ENCODE data around the gene HAAO. TPM values are rescaled to one million over a fixed set of nuclear protein-coding genes. Genes with fewer than 3 reads are reported as not detected.

The HAAO gene
- total and polyA plus RNA-seq, 2 of the 13 experiments (the other 11 are each of a cell fraction or from before 2014, with no cell fraction given) = 36.1 to 42.7 TPM

GRCh38 chr2:42777883-42778805 is 14.2 kb downstream of the HAAO start:
- DNase-seq (ENCODE audit: low spot score) (no peak), ATAC-seq (no peak), FAIRE-seq (no peak)
- Histone ChIP-seq H4K20me1 (ENCODE audit: insufficient read depth, low read length) (no peaks in the 10 kb centered on the region), H3K4me1 (ENCODE audit: insufficient read depth, low read length) (peaks cover 6% of the 10 kb centered on the region; the same call in 1 of the 2 replicates), H3K36me3 (replicated peaks in 1 of 2; ENCODE audit: control insufficient read depth in 1 of 2, insufficient read depth in 2 of 2, low read length in 2 of 2) (peaks cover 3 to 22% of the 10 kb centered on the region in 2 experiments), H3K4me2 (ENCODE audit: low read depth, low read length) (no peak overlapping the region), H2AFZ (ENCODE audit: low read length) (no peak overlapping the region), H3K9me3 (ENCODE audit: low read length) (peaks cover 18% of the 10 kb centered on the region), H3K79me2 (ENCODE audit: insufficient read depth, low read length) (no peaks in the 10 kb centered on the region), H3K27me3 (ENCODE audit: control insufficient read depth in 1 of 2, insufficient read depth in 2 of 2, low read length in 2 of 2) (no peaks in the 10 kb centered on the region), H3K27ac (ENCODE audit: extremely low read length, insufficient read depth, low read length) (no peak overlapping the region), H3K9ac (ENCODE audit: insufficient read depth, low read depth, low read length) (no peak overlapping the region), H3K4me3 (replicated peaks in 1 of 3; ENCODE audit: insufficient read depth in 1 of 3, low read depth in 2 of 3, low read length in 3 of 3) (no peak overlapping the region)
- in situ Hi-C loops (cut with HindIII; ENCODE audit: extremely low pct_ligation_motif_present, low pct_unique_long_range_greater_than_20kb) = no loop called here
- POLR2A ChIA-PET = interaction anchor here (1.2 to 2.3 kb wide), 2 partner anchors 9 to 10 kb away, joined by 4 to 10 read pairs; no protein-coding TSS in a partner anchor
- intact Hi-C loops (cut with micrococcal nuclease; ENCODE audit: unreplicated experiment) = no loop called here
- TF ChIP-seq ZNF629 (CRISPR knock-in tag; conservative IDR thresholded peaks at IDR 0.05) (no peak), ZFP36 (IDR thresholded peaks at IDR 0.05; ENCODE audit: borderline replicate concordance, low read depth, low read length, partially characterized antibody) (peak; percentile 63), ZNF724P (CRISPR knock-in tag; IDR thresholded peaks at IDR 0.05; ENCODE audit: borderline replicate concordance) (peak; percentile 65; the same call in 1 of the 2 replicates)
- 99% methylated on average over 3 of the region's 3 CpGs for WGBS (ENCODE audit: low lambda C conversion rate)
- CTCF ChIA-PET (ENCODE audit: low intra/inter-chr PET ratio, low total read pairs) = no interaction called here
- BruUV-seq (replicated peaks) = no TSS peak

DNA sequence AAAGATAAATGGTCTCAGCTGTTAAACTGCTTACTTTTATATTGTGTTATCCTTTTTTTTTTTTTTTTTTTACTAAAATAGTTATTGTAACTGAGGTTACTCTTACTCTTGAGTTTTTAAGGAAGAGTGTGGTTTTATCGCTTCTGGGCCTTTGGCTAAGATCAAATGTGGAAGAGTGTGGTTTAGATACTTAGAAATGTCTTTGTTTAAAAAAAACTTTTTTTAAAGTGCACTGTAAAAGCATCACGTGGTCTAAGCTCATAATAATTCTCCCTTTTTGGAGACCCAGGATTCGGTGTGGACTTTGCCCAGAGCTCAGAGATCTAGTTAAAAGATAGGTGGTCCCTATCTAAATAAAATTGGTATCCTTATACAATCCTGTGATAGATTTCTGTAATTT is 16.6 kb downstream of the HAAO start:
- ATAC-seq = no peak
- TF ChIP-seq ZNF879 (CRISPR knock-in tag; IDR thresholded peaks at IDR 0.05) (no peak), JARID2 (CRISPR knock-in tag; IDR thresholded peaks at IDR 0.05; ENCODE audit: insufficient replicate concordance) (no peak), KLF9 (CRISPR knock-in tag; IDR thresholded peaks at IDR 0.05; ENCODE audit: low read depth) (no peak), PPARG (CRISPR knock-in tag; conservative IDR thresholded peaks at IDR 0.05) (no peak), ZNF230 (CRISPR knock-in tag; IDR thresholded peaks at IDR 0.05) (no peak), ZMYM4 (CRISPR knock-in tag; IDR thresholded peaks at IDR 0.05) (no peak), ZNF331 (CRISPR knock-in tag; IDR thresholded peaks at IDR 0.05) (no peak), EED (CRISPR knock-in tag; IDR thresholded peaks at IDR 0.05) (no peak), EHMT2 (IDR thresholded peaks at IDR 0.05; ENCODE audit: borderline replicate concordance, low read depth, low read length) (no peak), ISL2 (CRISPR knock-in tag; IDR thresholded peaks at IDR 0.05) (no peak), ZNF326 (CRISPR knock-in tag; IDR thresholded peaks at IDR 0.05; ENCODE audit: borderline replicate concordance) (no peak), RAD51 (IDR thresholded peaks at IDR 0.05; ENCODE audit: borderline replicate concordance) (no peak)
- TF ChIP-seq, protein P1, sequence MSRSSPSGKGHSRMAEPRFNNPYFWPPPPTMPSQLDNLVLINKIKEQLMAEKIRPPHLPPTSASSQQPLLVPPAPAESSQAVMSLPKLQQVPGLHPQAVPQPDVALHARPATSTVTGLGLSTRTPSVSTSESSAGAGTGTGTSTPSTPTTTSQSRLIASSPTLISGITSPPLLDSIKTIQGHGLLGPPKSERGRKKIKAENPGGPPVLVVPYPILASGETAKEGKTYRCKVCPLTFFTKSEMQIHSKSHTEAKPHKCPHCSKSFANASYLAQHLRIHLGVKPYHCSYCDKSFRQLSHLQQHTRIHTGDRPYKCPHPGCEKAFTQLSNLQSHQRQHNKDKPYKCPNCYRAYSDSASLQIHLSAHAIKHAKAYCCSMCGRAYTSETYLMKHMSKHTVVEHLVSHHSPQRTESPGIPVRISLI (CRISPR knock-in tag; IDR thresholded peaks at IDR 0.05; ENCODE audit: borderline replicate concordance) = no peak
- TF ChIP-seq, protein P2, sequence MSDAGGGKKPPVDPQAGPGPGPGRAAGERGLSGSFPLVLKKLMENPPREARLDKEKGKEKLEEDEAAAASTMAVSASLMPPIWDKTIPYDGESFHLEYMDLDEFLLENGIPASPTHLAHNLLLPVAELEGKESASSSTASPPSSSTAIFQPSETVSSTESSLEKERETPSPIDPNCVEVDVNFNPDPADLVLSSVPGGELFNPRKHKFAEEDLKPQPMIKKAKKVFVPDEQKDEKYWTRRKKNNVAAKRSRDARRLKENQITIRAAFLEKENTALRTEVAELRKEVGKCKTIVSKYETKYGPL (CRISPR knock-in tag; IDR thresholded peaks at IDR 0.05) = no peak

More for the DNA sequence above, 16.6 kb downstream of the HAAO start:
- Histone ChIP-seq H3K36me3 (replicated peaks in 1 of 2; ENCODE audit: control insufficient read depth in 1 of 2, insufficient read depth in 2 of 2, low read length in 2 of 2) (peaks cover 1 to 9% of the 10 kb centered on the region in 2 experiments; a peak in 3 of 5 replicates), H4K20me1 (ENCODE audit: insufficient read depth, low read length) (no peaks in the 10 kb centered on the region), H3K4me1 (ENCODE audit: insufficient read depth, low read length) (peaks cover 6% of the 10 kb centered on the region; the same call in 1 of the 2 replicates), H3K9ac (ENCODE audit: insufficient read depth, low read depth, low read length) (no peak overlapping the region), H3K27me3 (ENCODE audit: control insufficient read depth in 1 of 2, insufficient read depth in 2 of 2, low read length in 2 of 2) (no peaks in the 10 kb centered on the region), H3K9me3 (ENCODE audit: low read length) (peaks cover 14% of the 10 kb centered on the region), H3K27ac (ENCODE audit: extremely low read length, insufficient read depth, low read length) (no peak overlapping the region), H3K4me2 (ENCODE audit: low read depth, low read length) (no peak overlapping the region), H3K4me3 (replicated peaks in 1 of 3; ENCODE audit: insufficient read depth in 1 of 3, low read depth in 2 of 3, low read length in 3 of 3) (no peak overlapping the region), H2AFZ (ENCODE audit: low read length) (no peak overlapping the region), H3K79me2 (ENCODE audit: insufficient read depth, low read length) (no peaks in the 10 kb centered on the region)
- intact Hi-C loops (cut with micrococcal nuclease; ENCODE audit: unreplicated experiment) (no loop called here), in situ Hi-C loops (cut with HindIII; ENCODE audit: extremely low pct_ligation_motif_present, low pct_unique_long_range_greater_than_20kb) (no loop called here)
- no TSS peak for BruUV-seq (replicated peaks)
- ChIA-PET POLR2A (interaction anchor here (0.9 to 2.5 kb wide), 5 partner anchors 11 to 137 kb away, joined by 3 to 20 read pairs (median 4); partner anchors contain the start of gene HAAO), CTCF (ENCODE audit: low intra/inter-chr PET ratio, low total read pairs) (no interaction called here)
- 83% methylated on average over 3 of the region's 3 CpGs for WGBS (ENCODE audit: low lambda C conversion rate)
- DNase-seq (ENCODE audit: low spot score) = no peak
- no peak for FAIRE-seq
